Nucleus accumbens (tissue), 56 donors: ENCODE results near the gene SLC36A4.
"Not testable (repeated sequence)": the region's sequence is repeated elsewhere in the genome, so short reads cannot be mapped to it uniquely, and the experiment has no call there.

Source experiments
- DNase-seq, 56 donors: peaks; one replicate each; lab custom pipeline; 2025; lab: John Stamatoyannopoulos, UW

Gene SLC36A4

GRCh38 chr11:93197380-93198214, at the start of gene SLC36A4:
SLC36A4 (minus strand) TSS chr11:93197991; CDS start chr11:93197832, 159 bp downstream.
- peak in 55 of 56 donors; percentile 47 to 94 (median 82) for DNase-seq

- DNase-seq = not testable (repeated sequence)
These were observed 49.0 kb upstream of the SLC36A4 start for GRCh38 chr11:93246790-93247189.

- DNase-seq = no peak
These were observed 46.2 kb upstream of the SLC36A4 start for GRCh38 chr11:93244018-93244417.

- no peak for DNase-seq
These were observed 42.2 kb upstream of the SLC36A4 start for GRCh38 chr11:93239966-93240365.

GRCh38 chr11:93238956-93239355, 41.2 kb upstream of the SLC36A4 start:
- no peak for DNase-seq

GRCh38 chr11:93236741-93237675, 39.2 kb upstream of the SLC36A4 start:
- DNase-seq = peak in 3 of 56 donors; percentile 1 to 4 (median 4)

- DNase-seq = peak in 49 of 56 donors; percentile 3 to 86 (median 51)
These were observed 36.9 kb upstream of the SLC36A4 start for GRCh38 chr11:93234602-93235207.

- no peak for DNase-seq
These were observed 32.1 kb upstream of the SLC36A4 start for GRCh38 chr11:93229876-93230275.

- DNase-seq = peak in 2 of 56 donors; percentile 4 to 22
These were observed 27.9 kb upstream of the SLC36A4 start for GRCh38 chr11:93225662-93226061.

- DNase-seq = no peak
These were observed 23.7 kb upstream of the SLC36A4 start for GRCh38 chr11:93221539-93221938.

- no peak for DNase-seq
These were observed 22.3 kb upstream of the SLC36A4 start for GRCh38 chr11:93220078-93220477.

GRCh38 chr11:93219440-93219839, 21.6 kb upstream of the SLC36A4 start:
- DNase-seq = no peak

GRCh38 chr11:93216511-93217101, 18.8 kb upstream of the SLC36A4 start:
- DNase-seq = no peak

GRCh38 chr11:93213622-93214021, 15.8 kb upstream of the SLC36A4 start:
- DNase-seq = no peak

GRCh38 chr11:93212094-93212493, 14.3 kb upstream of the SLC36A4 start:
- no peak for DNase-seq

- no peak for DNase-seq
These were observed 11.7 kb upstream of the SLC36A4 start for GRCh38 chr11:93209466-93209865.

GRCh38 chr11:93208663-93209270, 11.0 kb upstream of the SLC36A4 start:
- DNase-seq = no peak

- no peak for DNase-seq
These were observed 1.8 kb upstream of the SLC36A4 start for GRCh38 chr11:93199616-93200015.

- peak in 1 of 56 donors; percentile 2 for DNase-seq
These were observed 539 bp upstream of the SLC36A4 start for GRCh38 chr11:93198215-93198845.
